Measurements from ENCODE around the gene DEFB131A.
"Not testable (repeated sequence)": the region's sequence is repeated elsewhere in the genome, so short reads cannot be mapped to it uniquely, and the experiment has no call there.

Gene DEFB131A

DNA sequence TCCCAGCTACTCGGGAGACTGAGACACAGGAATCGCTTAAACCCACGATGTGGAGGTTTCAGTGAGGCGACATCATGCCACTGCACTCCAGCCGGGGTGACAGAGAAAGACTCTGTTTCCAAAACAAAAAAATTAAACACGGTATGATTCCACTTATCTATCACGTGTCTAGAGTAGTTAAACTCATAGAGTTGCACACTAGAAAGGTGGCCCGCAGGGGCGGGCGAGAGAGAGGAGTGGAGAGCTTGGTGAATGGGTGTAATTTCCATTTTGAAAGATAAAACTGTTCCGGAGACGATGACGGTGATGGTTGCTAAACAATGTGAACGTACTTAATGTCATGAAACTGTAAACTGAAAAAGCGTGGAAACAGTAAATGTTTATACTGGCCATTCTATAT is 44.6 kb downstream of the DEFB131A start:
- POLR2A ChIA-PET; DNase-seq (ENCODE audit: extremely low spot score); CTCF ChIA-PET: not testable (repeated sequence)

GRCh38 chr4:9490496-9490895 is 46.3 kb downstream of the DEFB131A start:
- POLR2A ChIA-PET; DNase-seq (ENCODE audit: extremely low spot score); CTCF ChIA-PET: not testable (repeated sequence)

DNA sequence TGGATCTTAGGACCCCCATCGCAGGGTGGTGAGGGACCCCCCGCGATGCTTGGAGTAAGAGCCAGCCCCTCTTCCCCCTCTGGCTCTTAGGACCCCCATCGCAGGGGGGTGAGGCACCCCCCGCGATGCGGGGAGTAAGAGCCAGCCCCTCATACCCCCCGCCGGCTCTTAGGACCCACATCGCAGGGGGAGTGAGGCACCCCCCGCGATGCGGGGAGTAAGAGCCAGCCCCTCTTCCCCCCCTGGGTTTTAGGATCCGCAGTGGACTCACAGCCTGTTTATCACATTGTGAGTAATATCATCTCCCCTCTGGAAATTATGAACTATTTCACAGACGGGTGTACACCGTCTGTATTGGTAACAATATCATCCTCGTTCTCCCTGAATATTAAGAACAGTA is 46.8 kb downstream of the DEFB131A start:
- CTCF ChIA-PET; DNase-seq (ENCODE audit: extremely low spot score); POLR2A ChIA-PET: not testable (repeated sequence)

- DNase-seq (ENCODE audit: extremely low spot score); CTCF ChIA-PET; POLR2A ChIA-PET: not testable (repeated sequence)
Measured at GRCh38 chr4:9493589-9493988, 49.4 kb downstream of the DEFB131A start.

GRCh38 chr4:9494256-9495035 is 50.2 kb downstream of the DEFB131A start:
- CTCF ChIA-PET; POLR2A ChIA-PET; DNase-seq (ENCODE audit: extremely low spot score): not testable (repeated sequence)

DNA sequence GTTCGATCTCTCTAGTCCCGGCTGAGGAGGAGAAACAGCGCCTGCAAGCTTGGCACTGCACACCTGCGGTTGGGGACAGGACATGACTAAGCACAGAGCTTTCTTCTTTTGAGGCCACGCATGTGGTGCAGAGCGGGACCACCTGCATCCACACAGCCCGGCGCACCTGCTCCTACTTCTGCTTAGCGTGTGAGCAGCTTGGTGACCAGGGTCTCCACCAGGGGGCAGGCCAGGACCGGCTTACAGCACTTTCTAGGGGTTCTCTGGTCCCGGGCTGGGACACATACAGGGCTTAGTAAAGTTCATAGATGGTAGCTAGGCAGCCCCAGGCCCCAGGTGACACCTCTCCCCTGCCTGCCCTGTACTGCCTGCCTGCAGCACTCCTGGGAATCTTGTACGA is 51.2 kb downstream of the DEFB131A start:
- POLR2A ChIA-PET; DNase-seq (ENCODE audit: extremely low spot score); CTCF ChIA-PET: not testable (repeated sequence)
- TF ChIP-seq, protein P1, sequence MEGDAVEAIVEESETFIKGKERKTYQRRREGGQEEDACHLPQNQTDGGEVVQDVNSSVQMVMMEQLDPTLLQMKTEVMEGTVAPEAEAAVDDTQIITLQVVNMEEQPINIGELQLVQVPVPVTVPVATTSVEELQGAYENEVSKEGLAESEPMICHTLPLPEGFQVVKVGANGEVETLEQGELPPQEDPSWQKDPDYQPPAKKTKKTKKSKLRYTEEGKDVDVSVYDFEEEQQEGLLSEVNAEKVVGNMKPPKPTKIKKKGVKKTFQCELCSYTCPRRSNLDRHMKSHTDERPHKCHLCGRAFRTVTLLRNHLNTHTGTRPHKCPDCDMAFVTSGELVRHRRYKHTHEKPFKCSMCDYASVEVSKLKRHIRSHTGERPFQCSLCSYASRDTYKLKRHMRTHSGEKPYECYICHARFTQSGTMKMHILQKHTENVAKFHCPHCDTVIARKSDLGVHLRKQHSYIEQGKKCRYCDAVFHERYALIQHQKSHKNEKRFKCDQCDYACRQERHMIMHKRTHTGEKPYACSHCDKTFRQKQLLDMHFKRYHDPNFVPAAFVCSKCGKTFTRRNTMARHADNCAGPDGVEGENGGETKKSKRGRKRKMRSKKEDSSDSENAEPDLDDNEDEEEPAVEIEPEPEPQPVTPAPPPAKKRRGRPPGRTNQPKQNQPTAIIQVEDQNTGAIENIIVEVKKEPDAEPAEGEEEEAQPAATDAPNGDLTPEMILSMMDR (IDR thresholded peaks at IDR 0.05; ENCODE audit: control extremely low read depth, extremely low read depth, low read depth, missing control alignments) = peak; percentile 50

- CTCF ChIA-PET; DNase-seq (ENCODE audit: extremely low spot score); POLR2A ChIA-PET: not testable (repeated sequence)
Measured at GRCh38 chr4:9497575-9498467, 53.6 kb downstream of the DEFB131A start.

GRCh38 chr4:9498468-9499040 is 54.3 kb downstream of the DEFB131A start:
- POLR2A ChIA-PET; DNase-seq (ENCODE audit: extremely low spot score); CTCF ChIA-PET: not testable (repeated sequence)

DNA sequence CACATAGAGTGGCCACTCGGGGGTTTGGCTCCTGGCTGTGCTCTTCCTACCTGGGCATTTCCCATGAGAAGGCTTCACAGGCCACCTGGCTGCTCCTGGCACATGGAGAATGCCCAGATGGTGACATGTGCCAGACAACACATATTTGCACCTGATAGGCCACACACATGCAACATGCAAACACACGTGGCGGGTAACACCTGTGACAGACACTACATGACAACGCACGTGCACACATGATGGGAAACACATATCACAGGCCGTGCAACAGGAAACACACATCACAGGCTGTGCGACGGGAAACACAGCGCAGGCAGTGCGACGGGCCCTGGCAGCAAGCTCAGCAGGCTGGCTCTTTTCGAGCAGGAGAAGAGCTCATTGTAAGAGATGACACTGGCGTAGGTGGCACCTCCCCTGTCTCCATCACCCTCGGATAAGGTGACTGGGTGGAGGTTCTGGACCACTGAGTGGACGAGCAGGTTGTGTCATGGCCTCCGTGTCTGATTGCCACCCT is 55.8 kb downstream of the DEFB131A start:
- CTCF ChIA-PET; DNase-seq (ENCODE audit: extremely low spot score); POLR2A ChIA-PET: not testable (repeated sequence)

All from GM10248 (cell line).